Mammary epithelial cell (primary cell): ENCODE results near the gene VAV3.

Source experiments
- CTCF ChIP-seq, 2 donors: IDR thresholded peaks in 1 of 2; conservative IDR thresholded peaks in 1 of 2; 2 replicates each; pipeline ENCODE4 v1.5.1; 2011 to 2012; ENCODE audit warnings: inconsistent platforms in 2 of 2, low read length in 2 of 2, mild to moderate bottlenecking in 2 of 2, control low read depth in 1 of 2, low read depth in 1 of 2; ENCODE audit not compliant: insufficient read depth in 1 of 2; ENCODE audit errors: extremely low read depth in 1 of 2
- EZH2 ChIP-seq: IDR thresholded peaks from 2 replicates; pipeline ENCODE4 v1.6.1; 2012; ENCODE audit warnings: low read length, inconsistent platforms, borderline replicate concordance

GRCh38 chr1:107653005-107653404 is 312.0 kb downstream of the VAV3 start:
- TF ChIP-seq CTCF (conservative IDR thresholded peaks at IDR 0.05 in 1 of 2, IDR thresholded peaks at IDR 0.05 in 1 of 2; ENCODE audit: extremely low read depth in 1 of 2, insufficient read depth in 1 of 2, low read depth in 1 of 2, low read length in 2 of 2) (no peak), EZH2 (no peak)
